Dermis blood vessel endothelial cell (primary cell): ENCODE results near the gene MYLK3. TPM values are rescaled to one million over a fixed set of nuclear protein-coding genes. Genes with fewer than 3 reads are reported as not detected.
"Not testable (repeated sequence)": the region's sequence is repeated elsewhere in the genome, so short reads cannot be mapped to it uniquely, and the experiment has no call there.

ENCODE experiments used
- DNase-seq: peaks from one replicate; pipeline ENCODE4 v3.0.0; 2010
- total RNA-seq: library from RNA; depleted of rRNA; stranded (reverse); fragments of >200 nt; gene quantifications from 2 replicates; pipeline ENCODE4 v1.2.3, GENCODE V29; 2014

MYLK3 gene
- total RNA-seq, 1 donor from 2014 or later, result 0.34 TPM

DNA sequence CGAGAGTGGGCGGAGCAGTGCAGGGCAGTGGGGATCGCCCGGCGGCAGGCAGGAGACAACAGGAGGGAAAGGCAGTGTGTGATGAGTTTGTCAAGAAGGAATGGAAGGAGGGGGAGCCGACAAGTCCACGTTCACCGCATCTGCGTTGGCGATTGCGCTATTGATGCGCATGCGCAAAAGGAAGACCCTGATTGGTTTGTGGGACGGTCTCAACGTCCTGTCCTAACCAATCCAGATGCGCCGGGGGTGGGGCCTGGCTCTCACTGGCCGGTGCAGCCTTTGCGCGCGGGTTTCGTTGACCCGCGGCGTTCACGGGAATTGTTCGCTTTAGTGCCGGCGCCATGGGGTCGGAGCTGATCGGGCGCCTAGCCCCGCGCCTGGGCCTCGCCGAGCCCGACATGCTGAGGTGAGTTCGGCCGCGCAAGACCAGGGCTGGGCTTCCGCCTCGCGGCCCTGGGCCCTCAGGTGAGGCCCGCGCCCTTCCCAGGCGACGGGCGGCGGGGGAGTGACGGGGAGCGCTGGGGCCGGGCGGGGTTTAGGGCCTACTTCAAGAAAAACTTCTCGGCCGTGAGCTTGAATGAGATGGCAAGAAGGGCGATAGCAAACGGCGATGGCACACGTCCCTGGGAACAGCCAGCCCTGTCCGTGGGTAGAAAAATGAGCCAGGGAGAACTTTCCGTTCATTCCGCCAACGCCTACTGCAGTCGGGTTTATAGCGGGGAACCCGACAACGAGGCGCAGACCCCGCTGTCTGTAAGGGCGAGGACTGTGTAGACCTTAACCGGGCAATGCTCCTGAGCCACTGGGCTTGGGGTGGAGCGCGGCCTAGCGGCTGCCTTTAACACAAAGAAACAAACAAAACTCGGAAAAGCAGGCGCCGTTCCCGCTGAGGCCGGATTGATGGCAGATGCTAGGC lies 58.5 kb downstream of the MYLK3 start, which contains the start of gene ORC6:
Gene ORC6 (plus strand): TSS at position 295 of the 916 bp plus-strand sequence. CDS start 47 bp downstream, at position 342.
- peak; percentile 97 for DNase-seq

DNA sequence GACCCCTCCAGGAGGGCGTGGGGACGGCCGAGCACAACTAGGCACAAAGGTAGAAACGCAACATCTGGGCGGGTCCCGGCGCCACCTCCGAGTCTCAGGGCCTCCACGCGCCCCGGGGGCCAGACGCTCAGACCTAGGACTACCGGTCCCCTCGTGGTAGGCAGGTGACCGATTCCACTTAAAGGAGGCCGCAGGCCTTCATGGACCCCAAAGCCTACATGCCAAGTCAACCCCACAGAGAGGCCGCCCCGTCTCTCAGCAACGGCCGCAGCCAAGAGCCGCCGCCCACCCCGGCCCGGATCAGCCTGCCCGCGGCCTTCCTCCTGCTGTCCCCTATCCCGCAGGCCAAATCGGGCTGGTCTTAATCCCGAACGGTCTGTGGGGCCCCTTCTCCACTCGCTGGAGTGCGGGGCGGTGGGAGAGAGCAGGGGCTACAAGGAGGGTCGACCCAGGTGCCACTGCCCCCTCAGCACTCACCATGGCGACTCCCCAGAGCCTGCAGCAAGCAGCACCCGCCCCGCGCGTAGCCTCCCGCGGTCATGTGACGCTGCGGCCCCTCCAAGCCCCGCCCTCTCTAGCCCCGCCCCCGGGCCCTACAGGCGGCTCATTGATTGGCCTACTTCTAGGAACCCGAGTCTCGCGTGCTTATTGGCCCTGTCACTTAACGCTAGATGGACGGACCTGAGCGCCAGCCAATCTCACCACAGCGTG lies 59.3 kb downstream of the MYLK3 start, which contains the start of gene VPS35:
Gene VPS35 (minus strand): TSS at position 525 of the 711 bp plus-strand sequence. CDS start 45 bp downstream, at position 480.
- peak; percentile 99 for DNase-seq

DNA sequence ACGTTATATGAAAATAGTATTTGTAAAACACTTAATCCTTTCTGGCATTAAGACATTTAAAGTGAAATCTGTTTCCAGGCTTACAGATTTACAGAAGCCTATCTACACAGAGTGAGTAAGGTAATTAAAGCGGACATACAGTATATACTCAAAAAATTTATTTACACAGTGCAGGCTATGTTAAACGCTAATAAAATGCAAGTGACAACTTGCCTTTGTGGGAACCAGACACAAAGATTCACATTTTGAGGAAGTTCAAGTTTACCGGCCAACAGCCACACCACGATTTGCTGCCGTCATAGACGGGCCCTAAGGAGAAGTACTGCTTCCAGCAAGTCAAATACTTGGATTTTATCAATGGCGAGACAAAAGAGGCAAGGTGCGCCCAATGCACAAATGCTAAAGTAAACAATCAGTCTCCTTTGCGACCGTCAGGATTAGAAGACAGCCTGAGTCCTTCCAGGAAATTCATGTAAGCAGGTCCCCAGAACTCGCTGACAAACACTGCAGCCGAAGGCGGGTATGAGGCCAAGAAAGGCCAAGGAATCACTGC lies 60.0 kb downstream of the MYLK3 start:
- DNase-seq, result no peak

DNA sequence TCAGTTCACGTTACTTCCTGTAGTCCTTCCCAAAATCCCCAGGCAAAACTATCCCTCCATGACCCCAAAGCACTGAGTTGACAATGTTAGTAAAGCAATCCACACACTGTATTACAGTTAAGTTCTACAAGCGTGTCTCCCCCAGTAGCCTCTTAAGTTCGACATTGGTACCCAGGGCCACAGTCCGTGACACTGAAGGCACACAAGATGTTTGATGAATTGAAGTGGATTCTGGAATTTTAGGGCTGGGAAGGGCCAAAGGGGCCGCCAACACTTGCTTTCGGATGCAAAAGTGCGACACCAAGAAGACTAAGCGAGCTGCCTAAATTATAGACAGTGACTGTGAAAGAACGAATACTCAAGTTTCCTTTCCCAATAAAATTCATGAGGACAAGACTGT lies 60.7 kb downstream of the MYLK3 start:
- DNase-seq, result no peak

DNA sequence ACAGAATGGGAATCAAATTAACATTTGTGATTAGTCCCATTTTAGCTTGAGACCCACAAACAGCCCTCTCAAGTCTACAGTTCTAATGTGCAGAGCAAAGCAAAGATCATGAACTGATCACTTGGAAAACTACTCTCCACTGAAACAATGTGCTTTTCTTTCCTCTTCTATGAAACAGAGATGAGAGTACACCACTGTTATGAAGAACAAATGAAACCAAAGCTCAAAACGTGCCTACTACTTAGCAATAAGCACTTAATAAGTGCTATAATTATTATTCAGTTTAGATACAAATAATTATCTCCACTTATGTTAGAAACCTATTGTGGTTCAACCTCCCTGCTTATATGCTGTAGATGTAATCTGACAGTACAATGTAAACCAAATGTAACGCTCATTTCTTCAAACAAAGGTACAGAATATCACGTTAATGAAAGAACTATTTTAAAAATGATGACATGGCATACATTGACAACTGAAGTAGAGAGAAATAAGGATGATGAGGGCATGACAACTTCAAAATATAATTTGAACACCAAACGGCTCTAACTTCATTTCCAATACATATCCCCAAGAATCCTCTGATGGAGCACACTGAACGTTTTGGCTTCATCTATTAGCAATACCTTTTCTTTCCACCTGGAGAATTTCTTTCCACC lies 61.2 kb downstream of the MYLK3 start:
- DNase-seq, result no peak

DNA sequence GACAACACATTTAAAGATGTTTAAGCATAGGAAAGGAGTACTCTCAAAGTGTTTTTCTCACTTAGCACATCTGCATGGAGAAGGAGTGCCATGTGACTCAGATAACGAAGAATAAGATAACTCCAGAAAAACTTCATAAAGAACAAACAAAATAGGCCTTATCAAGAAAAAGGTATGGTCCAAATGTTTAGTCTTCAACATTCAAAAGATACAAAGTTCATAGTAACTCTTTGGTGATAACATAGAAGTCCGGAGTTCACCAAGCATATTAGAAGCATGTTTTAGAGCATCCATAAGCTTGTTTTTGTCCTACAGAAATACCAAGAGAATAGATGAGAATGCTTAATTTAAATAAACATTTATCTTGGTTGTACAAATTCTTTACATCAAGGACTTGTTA lies 66.3 kb downstream of the MYLK3 start:
- DNase-seq, result not testable (repeated sequence)

DNA sequence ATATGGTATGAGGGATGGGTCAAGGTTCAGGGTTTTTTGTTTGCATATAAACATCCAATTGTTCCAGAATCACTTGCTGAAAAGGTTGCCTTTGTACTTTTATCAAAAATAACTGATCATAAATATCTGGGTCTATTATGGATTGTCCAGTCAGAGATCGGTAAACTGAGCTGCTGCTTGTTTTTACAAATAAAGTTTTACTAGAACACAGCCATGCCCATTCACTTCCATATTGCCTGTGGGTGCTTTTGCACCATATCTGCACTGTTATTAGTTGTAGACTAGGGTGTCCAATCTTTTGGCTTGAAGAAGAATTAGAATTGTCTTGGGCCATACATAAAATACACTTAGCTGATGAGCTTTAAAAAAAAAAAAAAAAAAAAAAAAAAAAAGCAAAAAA lies 70.2 kb downstream of the MYLK3 start:
- not testable (repeated sequence) for DNase-seq

DNA sequence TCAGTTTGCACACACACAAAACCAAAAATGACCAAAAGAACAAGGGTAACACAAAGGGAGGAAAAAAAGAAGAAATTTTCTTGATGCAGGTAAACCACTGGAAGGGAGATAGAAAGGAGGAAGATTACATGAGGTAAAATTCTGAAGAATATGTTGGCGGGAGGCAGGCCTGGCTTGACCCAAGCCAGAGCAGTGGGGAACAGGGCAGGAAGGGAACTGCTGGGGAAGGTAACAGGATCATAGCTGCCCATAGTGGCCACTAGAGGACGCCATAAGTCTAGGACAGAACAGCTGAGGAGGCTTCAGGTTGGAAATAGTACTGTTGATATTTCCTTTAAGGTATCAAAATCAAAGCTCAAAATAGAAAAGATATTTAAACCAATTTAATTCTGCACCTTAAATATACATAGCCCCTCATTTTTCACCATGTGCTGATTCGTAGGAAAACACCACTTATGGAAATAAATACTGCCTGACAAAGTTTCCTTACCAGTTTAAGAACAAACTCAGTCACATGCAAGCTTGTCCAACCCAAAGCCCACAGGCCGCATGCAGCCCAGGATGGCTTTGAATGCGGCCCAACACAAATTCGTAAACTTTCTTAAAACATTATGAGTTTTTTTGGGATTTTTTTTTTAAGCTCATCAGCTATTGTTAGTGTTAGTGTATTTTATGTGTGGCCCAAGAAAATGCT lies 74.7 kb downstream of the MYLK3 start:
- peak; percentile 83 for DNase-seq

DNA sequence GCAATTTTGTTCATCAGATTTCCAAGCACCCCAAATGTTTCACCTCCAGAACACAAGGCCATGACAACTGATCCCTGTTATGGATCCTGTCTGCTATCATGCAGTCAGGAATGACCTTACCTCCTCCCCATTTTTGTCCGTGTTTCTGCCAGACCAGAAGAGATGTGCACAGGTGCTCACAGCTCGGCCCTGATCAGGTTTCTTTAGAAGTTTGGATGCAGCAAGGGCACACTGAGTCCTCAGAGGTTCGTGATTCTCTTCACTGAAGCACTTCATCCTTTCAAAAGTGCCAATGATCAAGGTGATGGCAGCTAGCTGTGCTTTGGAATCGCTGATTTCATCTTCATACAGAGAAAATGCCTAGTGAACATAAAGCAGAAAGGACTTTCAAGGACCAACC lies 86.0 kb downstream of the MYLK3 start:
- no peak for DNase-seq

DNA sequence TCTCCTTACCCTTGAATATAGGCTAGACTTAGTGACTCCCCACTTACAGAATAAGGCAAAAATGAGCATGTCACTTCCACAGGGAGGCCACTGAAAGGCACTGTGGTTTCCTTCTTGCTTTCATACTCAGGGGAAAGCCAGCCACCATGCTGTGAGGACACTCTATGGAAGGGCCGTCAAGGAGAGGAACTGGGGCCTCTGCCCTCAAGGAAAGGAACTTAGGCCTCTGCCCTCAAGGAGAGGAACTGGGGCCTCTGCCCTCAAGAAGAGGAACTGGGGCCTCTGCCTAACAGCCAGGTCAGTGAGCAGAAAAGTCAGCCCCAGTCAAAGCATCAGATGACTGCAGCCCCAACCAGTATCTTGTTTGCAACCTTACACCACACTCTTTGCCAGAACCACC lies 89.2 kb downstream of the MYLK3 start:
- no peak for DNase-seq

Other genes starting within 250 kb of the MYLK3 start
- 9.7 and 41.9 TPM in 2 replicates for gene SHCBP1, start 127.0 kb downstream of the MYLK3 start, total RNA-seq
- 143 and 167 TPM in 2 replicates for gene VPS35, start 59.2 kb downstream of the MYLK3 start, total RNA-seq
- 5.4 and 14.2 TPM in 2 replicates for gene ORC6, start 58.7 kb downstream of the MYLK3 start, total RNA-seq
- gene C16orf87, start 82.8 kb upstream of the MYLK3 start, total RNA-seq, result 10.9 and 11.2 TPM in 2 replicates
- 8.2 and 10.4 TPM in 2 replicates for gene GPT2, start 136.0 kb upstream of the MYLK3 start, total RNA-seq
- gene DNAJA2, start 225.3 kb upstream of the MYLK3 start, total RNA-seq, result 82.6 and 92.1 TPM in 2 replicates